ENCODE measurements around the gene SMKR1.
"Not testable (repeated sequence)": the region's sequence is repeated elsewhere in the genome, so short reads cannot be mapped to it uniquely, and the experiment has no call there.

SMKR1 gene

GRCh38 chr7:129525225-129525862 is 23.0 kb downstream of the SMKR1 start:
- DNase-seq (ENCODE audit: low read depth): no peak

- DNase-seq (ENCODE audit: low read depth): no peak
Measured at GRCh38 chr7:129529643-129530042, 27.3 kb downstream of the SMKR1 start.

GRCh38 chr7:129530795-129531391 is 28.6 kb downstream of the SMKR1 start:
- DNase-seq (ENCODE audit: low read depth): peak; percentile 86

- DNase-seq (ENCODE audit: low read depth): no peak
Measured at GRCh38 chr7:129531721-129532120, 29.4 kb downstream of the SMKR1 start.

GRCh38 chr7:129532375-129532774 is 30.0 kb downstream of the SMKR1 start:
- no peak for DNase-seq (ENCODE audit: low read depth)

GRCh38 chr7:129534558-129535274 is 32.4 kb downstream of the SMKR1 start:
- DNase-seq (ENCODE audit: low read depth): not testable (repeated sequence)

- no peak for DNase-seq (ENCODE audit: low read depth)
Measured at GRCh38 chr7:129535896-129536295, 33.6 kb downstream of the SMKR1 start.

GRCh38 chr7:129536323-129536722 is 34.0 kb downstream of the SMKR1 start:
- DNase-seq (ENCODE audit: low read depth): no peak

GRCh38 chr7:129538790-129539189 is 36.5 kb downstream of the SMKR1 start:
- DNase-seq (ENCODE audit: low read depth): no peak

- DNase-seq (ENCODE audit: low read depth): no peak
Measured at GRCh38 chr7:129540340-129540739, 38.0 kb downstream of the SMKR1 start.

GRCh38 chr7:129544700-129545099 is 42.4 kb downstream of the SMKR1 start:
- DNase-seq (ENCODE audit: low read depth): no peak

GRCh38 chr7:129550693-129551360 is 48.5 kb downstream of the SMKR1 start:
- no peak for DNase-seq (ENCODE audit: low read depth)

- peak; percentile 19 for DNase-seq (ENCODE audit: low read depth)
Measured at GRCh38 chr7:129553899-129554461, 51.6 kb downstream of the SMKR1 start.

GRCh38 chr7:129556607-129557133 is 54.3 kb downstream of the SMKR1 start:
- DNase-seq (ENCODE audit: low read depth): no peak

GRCh38 chr7:129557686-129558481 is 55.6 kb downstream of the SMKR1 start:
- no peak for DNase-seq (ENCODE audit: low read depth)

- DNase-seq (ENCODE audit: low read depth): no peak
Measured at GRCh38 chr7:129559564-129559963, 57.2 kb downstream of the SMKR1 start.

- no peak for DNase-seq (ENCODE audit: low read depth)
Measured at GRCh38 chr7:129560831-129561230, 58.5 kb downstream of the SMKR1 start.

GRCh38 chr7:129561677-129562359 is 59.5 kb downstream of the SMKR1 start:
- no peak for DNase-seq (ENCODE audit: low read depth)

Measured in HS-5 (cell line).